Body of pancreas (tissue), 4 donors: ENCODE measurements around the gene DPYD.

Experiments used
- POLR2A ChIP-seq, 3 donors: fragments of 450-650 bp; IDR thresholded peaks; one replicate each; pipeline ENCODE4 v1.6.1; 2016; ENCODE audit warnings: antibody characterized with exemption in 3 of 3, mild to moderate bottlenecking in 2 of 3
- TF ChIP-seq, protein P1 (sequence below), 7 experiments: fragments of 450-650 bp in 4 of 7; fragments of 200-600 bp in 3 of 7; sonication (generic) in 3 of 7; IDR thresholded peaks; one replicate each; pipeline ENCODE4 v1.5.1; 2016 to 2019; ENCODE audit warnings: antibody characterized with exemption in 7 of 7

GRCh38 chr1:97069312-97069711 is 851.5 kb downstream of the DPYD start:
- no peak for TF ChIP-seq POLR2A (IDR thresholded peaks at IDR 0.05)
- TF ChIP-seq, protein P1, sequence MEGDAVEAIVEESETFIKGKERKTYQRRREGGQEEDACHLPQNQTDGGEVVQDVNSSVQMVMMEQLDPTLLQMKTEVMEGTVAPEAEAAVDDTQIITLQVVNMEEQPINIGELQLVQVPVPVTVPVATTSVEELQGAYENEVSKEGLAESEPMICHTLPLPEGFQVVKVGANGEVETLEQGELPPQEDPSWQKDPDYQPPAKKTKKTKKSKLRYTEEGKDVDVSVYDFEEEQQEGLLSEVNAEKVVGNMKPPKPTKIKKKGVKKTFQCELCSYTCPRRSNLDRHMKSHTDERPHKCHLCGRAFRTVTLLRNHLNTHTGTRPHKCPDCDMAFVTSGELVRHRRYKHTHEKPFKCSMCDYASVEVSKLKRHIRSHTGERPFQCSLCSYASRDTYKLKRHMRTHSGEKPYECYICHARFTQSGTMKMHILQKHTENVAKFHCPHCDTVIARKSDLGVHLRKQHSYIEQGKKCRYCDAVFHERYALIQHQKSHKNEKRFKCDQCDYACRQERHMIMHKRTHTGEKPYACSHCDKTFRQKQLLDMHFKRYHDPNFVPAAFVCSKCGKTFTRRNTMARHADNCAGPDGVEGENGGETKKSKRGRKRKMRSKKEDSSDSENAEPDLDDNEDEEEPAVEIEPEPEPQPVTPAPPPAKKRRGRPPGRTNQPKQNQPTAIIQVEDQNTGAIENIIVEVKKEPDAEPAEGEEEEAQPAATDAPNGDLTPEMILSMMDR (IDR thresholded peaks at IDR 0.05): no peak
